HG03108 (cell line): ENCODE measurements around the gene ST6GALNAC3.

Source experiments
- ATAC-seq: cut with Tn5 transposase; IDR thresholded peaks from one replicate; pipeline ENCODE4 v1.9.1; 2021; ENCODE audit warnings: moderate library complexity; ENCODE audit not compliant: unreplicated experiment

ST6GALNAC3 gene

DNA sequence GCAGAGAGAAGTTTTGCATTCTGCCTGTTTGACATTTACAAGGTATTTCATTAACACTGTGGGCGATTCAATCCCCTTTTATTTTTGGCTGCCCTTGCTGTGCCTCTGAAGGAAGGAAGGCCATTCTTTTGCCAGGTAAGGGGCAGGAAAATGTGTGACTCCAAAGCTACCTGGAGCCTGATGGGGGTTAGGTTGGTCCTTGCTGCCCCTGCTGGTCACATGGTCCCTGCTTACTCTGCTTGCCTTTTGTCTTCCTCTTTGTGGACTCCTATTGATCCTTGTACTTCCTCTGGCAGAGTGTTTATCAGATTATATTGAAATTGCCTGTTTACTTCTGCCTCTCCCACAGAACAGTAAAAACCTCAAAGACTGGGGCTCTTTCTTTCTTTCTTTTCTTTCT is 65.7 kb downstream of the ST6GALNAC3 start:
- no peak for ATAC-seq

DNA sequence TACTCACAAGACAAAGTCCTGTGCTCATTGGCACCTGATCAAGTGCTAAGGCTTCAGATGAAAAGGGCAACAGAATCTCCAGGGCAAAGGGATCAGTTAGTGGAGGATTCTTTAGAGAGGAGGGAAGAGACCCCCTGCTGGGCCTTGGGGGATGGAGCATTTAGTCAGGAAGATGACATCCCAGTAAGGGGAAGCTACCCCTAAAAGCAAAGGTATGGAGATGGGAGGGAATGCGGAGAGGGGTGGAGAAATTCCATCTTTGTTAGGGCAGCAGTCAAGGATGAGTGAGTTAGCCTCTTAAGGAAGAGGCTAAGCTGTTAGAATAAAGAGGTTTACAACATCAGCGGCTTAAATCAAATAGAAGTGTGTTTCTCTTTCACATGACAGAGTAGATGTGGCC is 67.4 kb downstream of the ST6GALNAC3 start:
- ATAC-seq = no peak

DNA sequence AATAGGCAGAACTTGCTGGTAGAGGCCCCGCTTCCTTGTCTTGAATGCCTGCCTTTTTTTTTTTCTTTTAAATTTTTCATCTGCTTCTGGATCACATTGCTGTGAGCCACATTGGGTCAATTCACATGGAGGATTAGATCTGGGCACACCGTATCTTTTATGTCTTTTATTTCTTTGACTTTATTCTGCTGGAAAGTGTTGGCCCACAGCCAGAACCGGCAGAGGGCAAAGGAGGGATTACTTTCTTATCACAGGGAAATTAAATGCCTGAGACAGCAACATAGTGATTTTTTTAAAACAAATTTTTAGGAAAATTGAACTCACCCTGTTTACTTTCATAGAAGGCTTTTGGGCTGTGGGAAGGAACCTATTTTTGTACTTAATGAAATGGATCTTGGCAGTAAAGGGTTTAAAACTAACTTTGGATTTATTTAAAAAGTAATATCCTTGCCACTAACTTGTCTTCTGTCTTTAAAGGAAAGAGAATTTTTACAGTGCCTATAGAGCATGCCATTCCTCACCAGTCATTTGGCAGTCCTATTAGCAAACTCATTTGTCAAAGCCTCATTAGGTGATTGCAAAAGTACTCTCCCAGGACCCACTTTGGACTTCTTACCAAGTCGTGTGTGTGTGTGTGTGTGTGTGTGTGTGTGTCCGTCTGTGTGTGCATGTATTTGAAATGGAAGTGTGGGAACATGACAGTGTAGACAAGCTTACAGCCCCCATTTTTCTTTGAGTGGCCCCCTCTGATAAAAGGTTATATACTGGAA is 68.4 kb downstream of the ST6GALNAC3 start:
- ATAC-seq = no peak

DNA sequence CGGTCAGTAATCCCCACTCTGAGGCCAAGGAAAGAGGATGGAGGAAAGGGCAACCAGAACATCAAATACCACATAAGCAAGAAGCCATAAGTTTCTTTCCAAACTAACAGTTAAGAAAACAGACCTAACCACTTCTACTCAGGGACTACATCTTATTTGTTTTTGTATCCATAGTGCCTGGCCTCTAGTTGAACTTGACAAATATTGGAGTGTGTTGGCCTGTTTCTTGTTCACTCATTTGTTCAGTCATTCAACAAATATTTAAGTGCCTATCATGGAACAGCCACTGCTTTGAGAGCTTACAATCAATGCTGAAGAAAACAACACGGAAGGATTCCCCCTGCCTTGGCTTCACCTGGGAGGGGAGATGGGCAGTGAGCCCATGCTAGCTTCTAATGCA is 69.7 kb downstream of the ST6GALNAC3 start:
- no peak for ATAC-seq

DNA sequence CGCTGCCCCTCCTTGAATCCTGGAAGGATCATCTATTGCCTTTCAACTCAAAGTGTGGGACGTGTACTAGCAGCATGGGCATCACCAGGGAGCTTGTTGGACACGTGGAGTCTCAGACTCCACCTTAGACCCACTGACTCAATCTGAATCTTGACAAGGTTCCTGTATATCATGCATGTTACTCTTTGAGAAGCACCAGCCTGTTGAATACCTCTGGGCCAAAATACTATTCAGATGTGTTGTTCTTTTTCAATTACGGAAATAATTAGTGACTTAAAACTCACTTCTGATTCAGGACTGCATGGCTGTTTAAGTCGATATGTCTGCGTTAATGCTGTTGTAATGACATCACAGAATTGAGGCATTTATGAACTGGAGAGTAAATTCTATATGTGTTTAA is 70.8 kb downstream of the ST6GALNAC3 start:
- ATAC-seq = no peak

DNA sequence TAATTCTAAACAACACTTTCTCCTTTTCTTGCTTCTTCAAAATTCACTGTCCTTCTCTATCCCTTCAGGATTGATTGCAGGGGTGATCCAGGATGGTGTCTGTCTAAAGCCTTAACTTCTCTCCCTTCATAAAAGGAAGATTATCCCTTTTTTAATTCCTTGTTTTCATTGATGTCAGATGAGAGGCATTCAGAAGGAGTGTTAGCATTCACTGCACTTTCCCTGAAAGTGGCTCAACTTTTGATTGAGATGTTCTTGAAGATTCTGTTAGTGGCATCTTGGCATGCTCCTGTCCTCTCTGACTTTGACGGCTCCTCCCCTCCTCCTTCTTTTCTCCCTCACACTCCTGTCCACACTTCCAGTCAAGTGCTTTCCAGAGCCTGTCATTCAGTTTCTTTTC is 71.6 kb downstream of the ST6GALNAC3 start:
- no peak for ATAC-seq

DNA sequence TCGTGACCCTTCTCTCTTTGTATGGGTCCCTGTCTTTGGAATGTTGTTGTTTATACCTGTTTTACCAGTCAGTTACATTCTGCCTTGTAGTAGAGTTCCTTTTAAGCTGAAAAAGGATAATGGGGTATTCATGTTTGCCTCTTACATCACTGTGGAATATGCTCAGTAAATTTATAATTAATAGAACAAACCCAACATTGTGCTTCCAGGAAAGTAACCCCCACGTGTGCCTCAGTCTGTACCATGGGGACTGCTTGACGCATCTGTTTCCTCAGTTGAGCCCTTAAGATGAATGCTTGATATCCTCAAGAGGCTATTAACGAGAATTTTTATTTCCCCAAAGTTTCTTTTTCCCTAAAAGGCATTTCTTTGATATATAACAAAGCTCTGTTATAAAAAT is 73.4 kb downstream of the ST6GALNAC3 start:
- ATAC-seq = no peak

DNA sequence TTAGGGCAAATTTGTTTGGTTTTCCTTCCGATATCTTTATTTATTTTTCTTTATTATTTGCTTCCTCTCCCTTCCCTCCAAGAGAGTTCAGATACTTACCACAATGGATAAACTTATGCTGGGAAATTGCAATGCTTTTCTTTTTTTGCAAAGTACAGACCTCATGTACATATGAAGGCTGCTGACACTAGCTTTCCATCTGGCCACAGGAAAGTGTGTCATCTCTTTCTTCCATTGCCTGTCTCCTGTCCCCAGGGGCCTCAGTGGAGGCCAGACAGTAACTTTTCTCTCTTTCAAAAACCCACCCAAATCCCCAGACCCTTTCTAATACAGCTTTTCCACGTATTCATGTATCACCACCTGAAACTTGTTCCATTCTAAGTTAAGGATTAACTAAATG is 73.9 kb downstream of the ST6GALNAC3 start:
- ATAC-seq = no peak

DNA sequence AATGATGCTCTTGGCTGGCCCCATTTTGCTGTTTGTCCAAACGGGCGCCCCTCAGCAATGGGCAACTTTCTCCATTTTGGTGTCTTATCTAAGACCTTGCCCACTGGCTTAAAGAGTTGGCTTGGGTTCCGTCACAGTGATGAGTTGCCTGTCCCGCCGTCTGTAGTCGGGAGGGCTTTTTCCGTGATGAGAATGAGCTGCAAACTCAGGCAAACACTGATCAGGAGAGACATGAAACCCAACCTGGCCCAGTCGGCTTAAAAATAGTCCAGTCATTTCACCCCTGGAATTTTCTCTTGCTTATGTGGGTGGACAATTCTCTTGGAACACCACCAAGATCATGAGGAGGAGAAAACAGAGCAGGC is 79.3 kb downstream of the ST6GALNAC3 start:
- no peak for ATAC-seq

DNA sequence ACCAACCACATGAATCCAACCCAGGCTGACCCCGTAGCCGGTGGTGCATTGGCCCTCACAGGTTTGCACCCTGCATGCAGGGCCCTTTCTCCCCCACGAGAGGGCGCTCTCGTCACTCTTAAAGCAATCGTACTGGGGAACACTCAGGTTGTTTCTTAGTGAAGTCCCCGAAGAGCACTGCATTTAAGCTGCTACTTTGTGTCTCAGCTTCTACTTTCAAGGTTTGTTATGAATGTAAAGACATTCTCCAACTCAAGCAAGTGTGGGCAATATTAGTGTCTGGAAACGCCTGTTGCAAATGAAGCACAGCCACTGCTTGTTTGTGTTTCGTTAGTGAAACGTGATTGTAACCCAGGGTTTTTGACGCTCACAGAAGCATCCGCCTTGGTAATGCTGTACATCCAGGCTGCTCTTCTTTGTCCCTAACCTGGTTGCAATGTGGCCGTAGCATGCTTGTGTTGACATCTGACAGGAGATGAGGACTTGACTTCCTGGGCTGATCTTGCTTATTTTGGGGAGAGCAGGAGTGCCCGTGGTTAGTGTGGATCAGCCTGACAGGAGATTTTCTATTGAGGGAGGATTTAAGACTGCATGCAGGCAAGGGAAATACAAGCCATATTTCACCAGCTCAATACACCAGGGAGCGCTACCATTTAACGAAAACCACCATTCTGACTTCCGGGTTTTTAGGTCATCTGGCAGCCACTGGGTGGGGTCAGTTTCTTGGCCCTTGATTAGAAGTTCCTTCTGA is 79.8 kb downstream of the ST6GALNAC3 start:
- peak; percentile 88 for ATAC-seq

DNA sequence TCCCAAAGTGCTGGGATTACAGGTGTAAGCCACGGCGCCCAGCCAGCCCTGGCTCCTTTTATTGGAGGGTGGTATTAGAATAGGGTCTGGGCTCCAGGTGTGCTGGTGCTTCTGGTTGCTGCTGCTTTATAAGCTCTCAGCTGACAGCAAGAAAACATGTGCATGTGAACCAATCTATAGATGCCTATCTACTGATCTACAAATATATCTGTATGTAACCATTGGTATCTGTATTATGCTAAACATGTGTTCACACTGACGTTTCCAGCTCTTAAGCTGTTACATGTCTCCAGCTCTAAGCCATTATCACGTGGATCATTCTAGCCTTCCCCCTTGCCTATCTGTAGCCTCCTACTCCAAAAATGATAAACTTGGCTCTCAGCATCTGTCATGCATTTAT is 82.4 kb downstream of the ST6GALNAC3 start:
- ATAC-seq = no peak

DNA sequence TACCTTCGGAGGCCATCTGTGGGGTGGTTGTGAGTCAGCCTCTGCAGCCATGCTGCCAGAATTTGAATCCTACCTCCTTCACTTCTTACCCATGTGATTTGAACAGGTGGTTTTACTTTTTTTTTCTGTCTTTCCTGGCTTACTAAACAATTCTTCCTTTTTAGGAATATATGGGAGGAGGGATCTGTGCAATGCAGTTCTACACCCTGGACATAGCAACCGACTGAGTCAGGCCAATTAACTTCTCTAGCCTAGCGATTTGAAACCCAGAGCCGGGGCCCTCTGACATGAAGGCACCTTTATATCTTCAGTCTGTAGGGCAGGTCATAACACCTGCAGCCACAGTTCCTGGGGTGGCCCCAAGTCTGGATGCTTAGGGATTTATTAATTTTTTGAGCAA is 83.6 kb downstream of the ST6GALNAC3 start:
- no peak for ATAC-seq

DNA sequence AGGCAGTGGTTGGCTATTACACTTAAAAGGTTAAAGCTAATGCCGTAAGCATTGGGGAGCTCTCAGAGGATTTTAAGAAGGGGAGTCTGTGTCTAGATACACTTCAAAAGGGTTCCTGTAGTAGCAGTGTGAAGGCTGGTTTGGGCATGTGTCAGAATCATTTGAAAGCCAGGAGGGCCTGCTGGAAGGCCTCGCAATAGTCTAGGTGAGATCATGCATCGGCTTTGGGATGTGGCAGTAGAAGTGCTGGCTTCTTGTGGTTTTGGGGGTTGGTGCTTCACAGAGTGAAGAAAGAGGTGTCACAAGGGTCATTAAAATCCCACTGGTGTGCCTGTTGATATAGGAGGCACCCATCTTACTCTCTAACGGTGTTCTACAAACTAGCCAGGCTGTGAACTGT is 85.7 kb downstream of the ST6GALNAC3 start:
- ATAC-seq = no peak

DNA sequence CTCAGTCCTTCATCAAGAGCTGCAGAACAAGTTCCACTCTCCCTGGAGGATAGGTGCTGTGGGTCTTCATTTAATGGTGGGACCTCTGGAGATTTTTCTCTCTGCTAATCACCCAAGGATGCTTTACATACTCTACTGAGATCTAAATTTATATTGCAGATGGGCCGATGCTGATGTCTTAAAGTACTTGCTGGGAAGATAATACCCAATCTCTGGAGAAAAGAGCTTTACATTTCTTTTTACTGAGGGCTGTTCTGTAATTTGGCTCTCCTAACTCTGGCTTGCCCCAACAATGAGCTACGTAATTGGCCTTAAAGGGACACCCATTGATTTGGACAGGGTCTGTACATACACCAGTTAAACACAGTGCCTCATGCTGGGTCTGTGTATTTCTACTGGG is 86.9 kb downstream of the ST6GALNAC3 start:
- ATAC-seq = no peak

DNA sequence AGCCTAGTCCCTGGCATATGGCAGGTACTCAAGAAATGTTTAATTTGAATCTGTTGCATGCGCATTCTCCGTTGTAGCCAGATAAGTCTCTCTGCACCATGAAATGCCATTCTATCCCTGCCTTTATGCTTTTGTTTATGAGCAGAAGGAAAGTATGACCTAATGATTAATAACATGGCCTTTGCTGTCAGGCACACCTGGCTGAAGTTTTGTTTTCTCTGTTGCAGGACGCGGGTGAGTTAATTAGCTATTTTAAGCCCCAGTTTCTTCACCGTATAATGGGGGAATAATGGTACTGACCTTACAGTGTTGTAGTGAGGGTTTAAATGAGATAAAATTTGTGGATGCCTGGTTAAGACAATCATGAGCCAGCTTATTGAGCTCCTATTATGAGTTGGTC is 87.7 kb downstream of the ST6GALNAC3 start:
- ATAC-seq = no peak

DNA sequence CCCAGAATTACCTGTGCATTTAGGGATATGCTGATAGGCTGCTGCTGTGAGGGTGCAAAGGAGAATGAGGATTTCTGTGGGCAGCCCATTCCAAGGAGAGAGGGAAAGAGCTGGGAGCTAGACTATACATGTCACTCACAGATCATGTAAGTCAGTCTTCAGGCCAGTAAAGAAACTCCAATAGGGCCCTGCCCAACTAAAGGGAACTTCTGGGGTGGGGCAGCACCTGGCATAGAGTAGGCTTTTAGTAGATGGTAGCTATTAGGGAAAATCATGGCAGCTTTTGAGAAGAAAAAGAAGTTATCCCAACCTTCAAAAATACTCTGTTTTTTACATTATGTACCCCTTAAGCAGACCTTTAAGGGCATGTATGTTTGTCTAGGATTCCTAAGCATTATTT is 89.6 kb downstream of the ST6GALNAC3 start:
- ATAC-seq = no peak

DNA sequence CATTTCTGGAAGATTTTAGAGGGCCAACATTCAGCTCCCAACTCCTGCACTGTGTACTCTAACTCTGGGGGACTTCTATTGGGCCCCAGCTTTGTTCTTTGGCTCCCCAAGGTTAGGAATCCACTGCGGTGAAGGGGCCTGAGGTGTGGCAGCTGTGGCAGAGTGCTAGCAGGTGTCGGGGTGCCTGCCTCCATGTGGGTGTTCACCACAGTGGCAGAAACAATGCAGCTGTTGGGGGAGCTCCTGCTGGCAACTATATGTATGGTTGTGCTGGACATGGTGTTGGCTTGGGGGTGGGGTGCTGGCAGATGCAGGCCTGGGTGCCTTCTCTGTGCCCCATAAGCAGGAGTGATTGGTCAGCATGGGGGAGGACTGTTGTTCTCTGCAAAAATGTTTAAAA is 95.5 kb downstream of the ST6GALNAC3 start:
- no peak for ATAC-seq

DNA sequence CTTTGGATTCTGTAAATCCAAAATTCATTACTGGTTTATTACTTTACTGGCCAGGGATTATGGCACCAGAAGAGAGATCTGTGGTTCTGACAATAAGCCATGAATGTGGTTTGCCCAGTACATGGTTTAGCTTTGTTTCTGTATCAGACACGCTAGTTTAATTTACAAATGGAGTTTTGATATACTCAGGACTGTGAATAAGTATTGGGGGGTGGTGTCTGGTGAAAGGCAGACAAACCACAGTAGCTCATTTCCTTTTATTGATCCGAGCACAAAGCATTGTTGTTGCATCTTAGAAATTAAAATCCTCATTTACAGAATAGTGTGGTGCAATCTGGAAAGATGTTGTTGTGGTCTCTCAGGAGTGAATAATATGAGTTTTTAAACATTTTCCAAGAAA is 96.0 kb downstream of the ST6GALNAC3 start:
- no peak for ATAC-seq

DNA sequence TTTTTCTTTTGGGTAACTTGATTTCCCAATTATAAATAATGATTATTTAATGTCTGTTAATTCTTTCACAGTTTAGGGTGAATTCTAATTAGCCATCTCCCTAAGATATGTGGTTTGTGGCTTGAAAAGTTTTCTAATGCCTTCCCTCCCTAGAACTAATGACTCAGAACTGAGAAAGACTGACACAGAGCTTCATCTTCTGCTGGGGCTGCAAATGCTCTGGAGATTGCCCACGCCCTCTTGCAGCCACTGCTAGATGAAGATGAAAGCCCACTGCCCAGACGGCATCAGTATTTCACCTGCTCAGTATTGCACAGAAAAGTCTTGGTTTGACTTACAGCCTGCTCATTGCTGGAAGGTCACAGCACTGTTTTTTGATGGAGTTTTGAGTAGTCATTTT is 101.5 kb downstream of the ST6GALNAC3 start:
- no peak for ATAC-seq

DNA sequence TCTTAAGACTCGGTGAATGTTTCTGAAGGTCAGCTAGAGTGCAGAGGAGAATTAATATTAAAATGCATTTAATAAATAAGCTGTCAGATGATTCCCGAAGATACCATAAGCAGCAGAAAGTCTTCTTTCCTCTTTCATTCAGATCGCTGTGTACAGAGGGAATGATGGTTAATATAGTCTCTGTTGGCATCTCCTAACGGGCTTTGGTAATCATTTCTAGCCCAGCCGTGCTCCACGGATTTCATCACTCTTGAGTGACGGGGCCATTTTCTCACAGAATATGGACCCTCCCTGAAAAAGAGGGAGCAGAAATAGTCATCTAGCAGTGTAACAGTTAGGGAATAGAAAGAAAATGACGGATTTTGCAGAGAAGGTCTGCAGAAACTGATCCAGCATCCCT is 103.1 kb downstream of the ST6GALNAC3 start:
- ATAC-seq = no peak

DNA sequence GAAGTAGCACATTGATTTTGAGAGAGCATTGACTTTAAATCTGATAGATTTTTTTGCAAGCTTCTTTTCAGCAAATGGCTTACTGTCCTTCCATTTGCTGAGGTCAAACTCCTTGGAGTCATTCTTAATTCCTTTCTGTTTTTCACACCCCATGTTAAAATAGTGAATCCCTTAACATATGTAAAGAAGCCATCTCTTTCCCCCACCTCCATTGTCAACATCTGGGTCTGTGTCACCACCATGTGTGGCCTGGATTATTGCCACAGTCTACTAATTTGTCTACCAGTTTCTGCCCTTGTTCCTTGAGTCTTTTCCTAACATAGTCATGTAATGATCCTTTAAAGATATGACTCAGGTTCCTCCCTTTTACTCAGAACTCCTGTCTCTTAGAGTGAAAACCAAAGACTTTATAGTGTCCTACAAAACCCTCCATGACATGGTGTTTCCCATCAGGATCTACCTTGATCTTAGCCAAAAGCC is 104.7 kb downstream of the ST6GALNAC3 start:
- ATAC-seq = no peak

DNA sequence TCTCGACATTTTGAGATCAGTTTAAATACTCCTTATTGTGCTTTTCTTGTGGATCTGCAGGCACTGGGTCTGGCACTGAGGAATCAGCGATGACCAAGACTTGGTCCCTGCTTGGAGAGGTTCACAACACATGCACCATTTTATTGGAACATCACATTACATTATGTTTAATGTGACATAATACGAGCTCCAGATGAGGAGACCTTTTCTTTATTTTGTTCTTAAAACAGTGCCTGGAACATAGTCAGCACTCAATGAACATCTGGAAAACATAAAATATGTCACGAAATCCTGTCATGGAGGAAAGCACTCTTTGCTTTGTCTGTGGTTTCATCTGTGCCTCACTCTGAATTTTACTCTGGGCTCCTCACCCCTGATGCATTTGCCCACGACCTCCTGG is 110.7 kb downstream of the ST6GALNAC3 start:
- ATAC-seq = no peak
